Sigmoid colon (tissue), 7 donors: ENCODE data around the gene SLC28A1. TPM values are rescaled to one million over a fixed set of nuclear protein-coding genes. Genes with fewer than 3 reads are reported as not detected.

Source experiments
- DNase-seq: peaks from one replicate; pipeline ENCODE4 v3.0.0-alpha.2; 2019
- H3K27ac ChIP-seq, 4 donors: fragments of 200-600 bp; sonication (generic); one replicate each; pipeline ENCODE4 v1.5.1; 2016 to 2019; ENCODE audit warnings: mild to moderate bottlenecking in 1 of 4
- H3K27me3 ChIP-seq, 3 donors: fragments of 200-600 bp; sonication (generic); one replicate each; pipeline ENCODE4 v1.5.1; 2019; ENCODE audit warnings: mild to moderate bottlenecking in 1 of 3
- H3K36me3 ChIP-seq, 4 donors: fragments of 200-600 bp; sonication (generic); one replicate each; pipeline ENCODE4 v1.5.1; 2016 to 2019
- H3K4me1 ChIP-seq, 4 donors: fragments of 200-600 bp; sonication (generic); one replicate each; pipeline ENCODE4 v1.5.1; 2017 to 2019
- H3K4me3 ChIP-seq, 4 donors: fragments of 200-600 bp; sonication (generic); one replicate each; pipeline ENCODE4 v1.5.1; 2017 to 2019; ENCODE audit warnings: mild to moderate bottlenecking in 2 of 4, moderate library complexity in 1 of 4
- H3K9me3 ChIP-seq, 4 donors: fragments of 200-600 bp in 3 of 4; sonication (generic) in 3 of 4; one replicate each; pipeline versions ENCODE4 v1.5.1 to v1.6.1; 2013 to 2019
- CTCF ChIP-seq, 4 experiments: fragments of 450-650 bp in 3 of 4; fragments of 200-600 bp in 1 of 4; IDR thresholded peaks; one replicate each; pipeline ENCODE4 v1.5.1; 2016 to 2019; ENCODE audit warnings: antibody characterized with exemption in 4 of 4, mild to moderate bottlenecking in 3 of 4, moderate library complexity in 2 of 4
- EP300 ChIP-seq, 4 donors: sonication (generic); formaldehyde crosslinking; IDR thresholded peaks; one replicate each; pipeline ENCODE4 v1.6.1; 2017; ENCODE audit warnings: antibody characterized with exemption in 4 of 4
- POLR2A ChIP-seq, 2 donors: fragments of 450-650 bp; IDR thresholded peaks; one replicate each; pipeline ENCODE4 v1.6.1; 2016; ENCODE audit warnings: antibody characterized with exemption in 2 of 2, mild to moderate bottlenecking in 2 of 2, moderate library complexity in 2 of 2
- POLR2AphosphoS5 ChIP-seq, 4 donors: sonication (generic); formaldehyde crosslinking; IDR thresholded peaks; one replicate each; pipeline ENCODE4 v1.6.1; 2017; ENCODE audit warnings: antibody characterized with exemption in 4 of 4
- WGBS, 2 donors: extraction: QIAGEN DNeasy Blood & Tissue Kit; methylation state at CpG; one replicate each; pipeline ENCODE4 v1.1.7; 2013; 5-methylcytosine and 5-hydroxymethylcytosine counted together
- intact Hi-C: fragments of 100-400 bp; cut with DNase I; formaldehyde crosslinking; loops from one replicate; pipeline ENCODE4 v1.15.1; 2023
- polyA plus RNA-seq, 3 donors: library from polyadenylated mRNA; stranded (reverse); fragments of 200-250 nt; gene quantifications; one replicate each; pipeline ENCODE4 v1.2.3, GENCODE V29; 2013
- total RNA-seq, 4 donors: library from RNA; depleted of rRNA; stranded (reverse); fragments of >200 nt; gene quantifications; one replicate each; pipeline ENCODE4 v1.1.0, GENCODE V29; 2016
- donor health status: healthy with polysubstance abuse.
- donor health status: Bipolar disorder and iron deficiency.
- donor health status: healthy.

Gene SLC28A1
- total and polyA plus RNA-seq, 7 donors, result not detected

GRCh38 chr15:84880007-84880406 is 4.5 kb upstream of the SLC28A1 start:
- no peaks in the 10 kb centered on the region for H3K9me3 ChIP-seq
- no peak overlapping the region for H3K27ac ChIP-seq
- no peak overlapping the region for H3K4me3 ChIP-seq
- no peak for TF ChIP-seq POLR2A (IDR thresholded peaks at IDR 0.05)
- no peak for TF ChIP-seq EP300 (IDR thresholded peaks at IDR 0.05)
- TF ChIP-seq POLR2AphosphoS5 (IDR thresholded peaks at IDR 0.05), result no peak
- TF ChIP-seq CTCF (IDR thresholded peaks at IDR 0.05), result no peak
- DNase-seq, result peak; percentile 4
- intact Hi-C loops, result no loop called here
- no peaks in the 10 kb centered on the region for H3K27me3 ChIP-seq
- H3K36me3 ChIP-seq, result no peaks in the 10 kb centered on the region
- 89 to 94% methylated on average over 3 of the region's 3 CpGs for WGBS, 2 donors
- H3K4me1 ChIP-seq, result peaks cover 0 to 7% (median 0%) of the 10 kb centered on the region in 4 donors

- H3K27ac ChIP-seq, result no peak overlapping the region
- WGBS, 2 donors, result 88 to 92% methylated on average over 8 of the region's 8 CpGs
- peak; percentile 34 for DNase-seq
Observed at GRCh38 chr15:84880822-84881519, 3.5 kb upstream of the SLC28A1 start.

GRCh38 chr15:84881520-84881830 is 3.0 kb upstream of the SLC28A1 start:
- H3K36me3 ChIP-seq, result no peaks in the 10 kb centered on the region
- no peak for TF ChIP-seq CTCF (IDR thresholded peaks at IDR 0.05)
- no peak for TF ChIP-seq EP300 (IDR thresholded peaks at IDR 0.05)
- no peak for TF ChIP-seq POLR2A (IDR thresholded peaks at IDR 0.05)
- TF ChIP-seq POLR2AphosphoS5 (IDR thresholded peaks at IDR 0.05), result no peak
- WGBS, 2 donors, result 90 to 94% methylated on average over 7 of the region's 7 CpGs
- H3K4me3 ChIP-seq, result no peak overlapping the region
- intact Hi-C loops, result no loop called here
- no peak overlapping the region for H3K27ac ChIP-seq
- H3K9me3 ChIP-seq, result no peaks in the 10 kb centered on the region
- peaks cover 0 to 7% (median 0%) of the 10 kb centered on the region in 4 donors for H3K4me1 ChIP-seq
- DNase-seq, result peak; percentile 25
- H3K27me3 ChIP-seq, result no peaks in the 10 kb centered on the region

More at GRCh38 chr15:84880822-84881519, 3.5 kb upstream of the SLC28A1 start:
- peaks cover 0 to 7% (median 0%) of the 10 kb centered on the region in 4 donors for H3K4me1 ChIP-seq
- H3K9me3 ChIP-seq, result no peaks in the 10 kb centered on the region
- no peaks in the 10 kb centered on the region for H3K27me3 ChIP-seq
- TF ChIP-seq POLR2A (IDR thresholded peaks at IDR 0.05) (no peak), EP300 (IDR thresholded peaks at IDR 0.05) (no peak), CTCF (IDR thresholded peaks at IDR 0.05) (no peak), POLR2AphosphoS5 (IDR thresholded peaks at IDR 0.05) (no peak)
- no peak overlapping the region for H3K4me3 ChIP-seq
- intact Hi-C loops, result no loop called here
- no peaks in the 10 kb centered on the region for H3K36me3 ChIP-seq

GRCh38 chr15:84883466-84883865 is 996 bp upstream of the SLC28A1 start:
- TF ChIP-seq CTCF (IDR thresholded peaks at IDR 0.05) (no peak), POLR2A (IDR thresholded peaks at IDR 0.05) (no peak), EP300 (IDR thresholded peaks at IDR 0.05) (no peak), POLR2AphosphoS5 (IDR thresholded peaks at IDR 0.05) (no peak)
- H3K9me3 ChIP-seq, result no peaks in the 10 kb centered on the region
- H3K27me3 ChIP-seq, result peaks cover 0 to 7% (median 0%) of the 10 kb centered on the region in 3 donors
- H3K4me1 ChIP-seq, result peaks cover 0 to 5% (median 0%) of the 10 kb centered on the region in 4 donors
- H3K36me3 ChIP-seq, result no peaks in the 10 kb centered on the region
- intact Hi-C loops, result no loop called here
- DNase-seq, result no peak
- no peak overlapping the region for H3K27ac ChIP-seq
- 66 to 84% methylated on average over 6 of the region's 6 CpGs for WGBS, 2 donors
- no peak overlapping the region for H3K4me3 ChIP-seq

- Histone ChIP-seq H3K27ac (no peak overlapping the region), H3K9me3 (no peaks in the 10 kb centered on the region), H3K36me3 (no peaks in the 10 kb centered on the region), H3K4me1 (no peaks in the 10 kb centered on the region), H3K27me3 (peaks cover 0 to 14% (median 0%) of the 10 kb centered on the region in 3 donors), H3K4me3 (no peak overlapping the region)
- DNase-seq, result no peak
- TF ChIP-seq CTCF (IDR thresholded peaks at IDR 0.05) (no peak), POLR2AphosphoS5 (IDR thresholded peaks at IDR 0.05) (no peak), EP300 (IDR thresholded peaks at IDR 0.05) (no peak), POLR2A (IDR thresholded peaks at IDR 0.05) (no peak)
- 93 to 95% methylated on average over 7 of the region's 7 CpGs for WGBS, 2 donors
- intact Hi-C loops, result no loop called here
Observed at GRCh38 chr15:84885801-84886200, 1.3 kb downstream of the SLC28A1 start.
